ENCODE data around the gene ABCA7. TPM values are rescaled to one million over a fixed set of nuclear protein-coding genes. Genes with fewer than 3 reads are reported as not detected.
A peak's percentile ranks its signal among the peaks of the same experiment; 100 is the strongest.

The ABCA7 gene, protein sequence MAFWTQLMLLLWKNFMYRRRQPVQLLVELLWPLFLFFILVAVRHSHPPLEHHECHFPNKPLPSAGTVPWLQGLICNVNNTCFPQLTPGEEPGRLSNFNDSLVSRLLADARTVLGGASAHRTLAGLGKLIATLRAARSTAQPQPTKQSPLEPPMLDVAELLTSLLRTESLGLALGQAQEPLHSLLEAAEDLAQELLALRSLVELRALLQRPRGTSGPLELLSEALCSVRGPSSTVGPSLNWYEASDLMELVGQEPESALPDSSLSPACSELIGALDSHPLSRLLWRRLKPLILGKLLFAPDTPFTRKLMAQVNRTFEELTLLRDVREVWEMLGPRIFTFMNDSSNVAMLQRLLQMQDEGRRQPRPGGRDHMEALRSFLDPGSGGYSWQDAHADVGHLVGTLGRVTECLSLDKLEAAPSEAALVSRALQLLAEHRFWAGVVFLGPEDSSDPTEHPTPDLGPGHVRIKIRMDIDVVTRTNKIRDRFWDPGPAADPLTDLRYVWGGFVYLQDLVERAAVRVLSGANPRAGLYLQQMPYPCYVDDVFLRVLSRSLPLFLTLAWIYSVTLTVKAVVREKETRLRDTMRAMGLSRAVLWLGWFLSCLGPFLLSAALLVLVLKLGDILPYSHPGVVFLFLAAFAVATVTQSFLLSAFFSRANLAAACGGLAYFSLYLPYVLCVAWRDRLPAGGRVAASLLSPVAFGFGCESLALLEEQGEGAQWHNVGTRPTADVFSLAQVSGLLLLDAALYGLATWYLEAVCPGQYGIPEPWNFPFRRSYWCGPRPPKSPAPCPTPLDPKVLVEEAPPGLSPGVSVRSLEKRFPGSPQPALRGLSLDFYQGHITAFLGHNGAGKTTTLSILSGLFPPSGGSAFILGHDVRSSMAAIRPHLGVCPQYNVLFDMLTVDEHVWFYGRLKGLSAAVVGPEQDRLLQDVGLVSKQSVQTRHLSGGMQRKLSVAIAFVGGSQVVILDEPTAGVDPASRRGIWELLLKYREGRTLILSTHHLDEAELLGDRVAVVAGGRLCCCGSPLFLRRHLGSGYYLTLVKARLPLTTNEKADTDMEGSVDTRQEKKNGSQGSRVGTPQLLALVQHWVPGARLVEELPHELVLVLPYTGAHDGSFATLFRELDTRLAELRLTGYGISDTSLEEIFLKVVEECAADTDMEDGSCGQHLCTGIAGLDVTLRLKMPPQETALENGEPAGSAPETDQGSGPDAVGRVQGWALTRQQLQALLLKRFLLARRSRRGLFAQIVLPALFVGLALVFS (N-terminal part only)
- total RNA-seq, result 2.0 TPM

DNA sequence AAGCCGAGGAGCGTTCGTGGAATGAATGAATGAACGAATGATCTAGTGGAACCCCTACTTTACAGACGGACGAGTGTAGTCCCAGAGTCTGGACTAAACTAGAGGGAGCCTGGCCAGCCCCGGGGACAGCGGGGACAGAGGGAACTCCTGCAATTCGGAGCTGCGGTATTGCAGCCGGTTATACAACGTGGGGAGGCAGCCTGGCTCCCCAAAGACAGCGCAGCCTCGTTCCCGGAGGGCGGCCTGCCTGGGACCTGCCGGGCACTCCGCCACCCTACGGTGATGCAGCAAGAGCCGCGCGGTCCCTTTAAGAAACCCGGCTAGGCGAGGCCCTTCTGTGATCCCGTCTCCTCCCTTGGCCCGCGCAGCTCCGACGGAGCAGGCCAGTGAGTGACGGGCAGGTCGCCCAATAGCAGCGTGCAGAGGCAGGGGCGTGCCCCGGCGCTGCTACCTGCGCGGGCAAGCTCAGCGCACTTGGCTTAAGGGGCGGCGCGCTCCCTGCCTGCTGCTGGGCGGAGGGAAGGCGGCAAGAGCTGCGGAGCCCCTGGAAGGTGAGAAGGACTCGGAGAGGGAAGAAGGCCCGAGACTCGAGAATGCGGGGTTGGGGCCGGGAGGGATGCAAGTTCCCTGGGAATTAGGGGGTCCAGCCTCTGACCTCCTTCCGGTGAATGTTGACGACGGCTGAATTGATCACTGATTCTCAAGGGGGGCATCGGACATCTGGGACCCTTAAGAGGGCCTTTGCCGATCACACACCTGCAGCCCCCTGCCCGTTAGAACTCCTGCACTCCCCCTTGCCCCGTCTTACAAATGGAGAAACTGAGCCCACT is at the start of gene ABCA7:
Gene ABCA7, plus strand, starts transcription at position 462 of the 830 bp plus-strand sequence. CDS start 1,255 bp downstream, outside the sequence.
- no peak for FAIRE-seq
- peak; percentile 87 to 96 for DNase-seq (ENCODE audit: low spot score in 2 of 2)

DNA sequence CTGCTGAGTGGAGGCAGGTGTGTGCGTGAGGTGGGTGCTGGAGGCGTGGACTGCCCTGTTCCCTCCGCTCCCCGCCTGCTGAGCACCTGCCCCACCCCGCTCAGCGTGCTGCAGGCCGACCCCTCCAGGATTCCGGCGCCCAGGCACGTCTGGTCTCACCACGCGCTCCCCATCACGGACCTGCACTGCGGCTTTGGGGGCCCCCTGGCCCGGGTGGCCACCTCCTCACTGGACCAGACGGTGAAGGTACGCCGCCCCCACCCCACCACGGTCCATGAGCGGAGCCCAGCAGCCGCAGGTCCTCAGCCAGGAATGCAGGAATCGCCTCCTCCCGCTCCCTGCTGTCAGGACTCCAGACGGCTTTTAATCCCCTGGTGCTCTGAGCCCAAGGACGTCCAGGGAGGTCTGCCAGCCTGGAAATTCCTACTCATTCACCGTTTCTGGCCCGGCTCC is 49.8 kb upstream of the ABCA7 start:
- DNase-seq (ENCODE audit: low spot score in 2 of 2) (no peak), FAIRE-seq (no peak)

DNA sequence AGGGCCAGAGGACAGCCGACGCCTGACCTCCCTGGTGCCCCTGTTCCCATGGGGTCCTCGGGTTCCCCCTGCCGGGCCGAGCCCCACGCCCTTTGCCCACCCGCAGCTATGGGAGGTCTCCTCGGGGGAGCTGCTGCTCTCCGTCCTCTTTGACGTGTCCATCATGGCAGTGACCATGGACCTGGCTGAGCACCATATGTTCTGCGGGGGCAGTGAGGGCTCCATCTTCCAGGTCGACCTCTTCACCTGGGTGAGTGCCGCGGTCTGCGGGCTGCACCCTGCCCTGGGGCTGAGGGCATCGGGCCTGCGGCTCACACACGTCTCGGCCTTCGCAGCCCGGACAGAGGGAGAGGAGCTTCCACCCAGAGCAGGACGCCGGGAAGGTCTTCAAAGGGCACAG is 49.2 kb upstream of the ABCA7 start:
- FAIRE-seq (no peak), DNase-seq (ENCODE audit: low spot score in 2 of 2) (no peak)

DNA sequence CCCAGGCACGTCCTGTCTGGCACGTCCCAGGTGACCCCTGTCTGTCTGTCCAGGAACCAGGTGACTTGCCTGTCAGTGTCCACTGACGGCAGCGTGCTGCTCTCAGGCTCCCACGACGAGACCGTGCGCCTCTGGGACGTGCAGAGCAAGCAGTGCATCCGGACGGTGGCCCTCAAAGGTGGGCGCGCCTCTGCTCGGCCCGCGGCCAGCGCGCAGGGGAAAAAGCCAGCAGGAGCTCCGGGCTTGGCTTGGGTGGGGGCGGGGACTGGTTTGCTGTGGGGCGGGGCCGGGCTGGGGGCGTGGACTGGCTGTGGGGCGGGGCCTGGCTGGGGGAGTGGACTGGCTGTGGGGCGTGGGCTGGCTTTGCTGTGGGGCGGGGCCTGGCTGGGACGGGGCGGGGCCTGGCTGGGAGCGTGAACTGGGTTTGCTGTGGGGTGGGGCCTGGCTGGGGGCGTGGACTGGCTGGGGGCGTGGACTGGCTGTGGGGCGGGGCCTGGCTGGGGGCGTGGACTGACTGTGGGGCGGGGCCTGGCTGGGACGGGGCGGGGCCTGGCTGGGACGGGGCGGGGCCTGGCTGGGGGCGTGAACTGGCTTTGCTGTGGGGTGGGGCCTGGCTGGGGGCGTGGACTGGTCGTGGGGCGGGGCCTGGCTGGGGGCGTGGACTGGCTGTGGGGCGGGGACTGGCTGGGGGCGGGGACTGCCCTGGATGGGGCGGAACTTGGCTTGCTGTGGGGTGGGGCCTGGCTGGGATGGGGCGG is 48.6 kb upstream of the ABCA7 start:
- FAIRE-seq, result no peak

GRCh38 chr19:991932-992669 is 47.8 kb upstream of the ABCA7 start:
- DNase-seq (ENCODE audit: low spot score in 2 of 2), result no peak
- no peak for FAIRE-seq

More for the DNA sequence above, 48.6 kb upstream of the ABCA7 start:
- DNase-seq (ENCODE audit: low spot score in 2 of 2), result no peak

DNA sequence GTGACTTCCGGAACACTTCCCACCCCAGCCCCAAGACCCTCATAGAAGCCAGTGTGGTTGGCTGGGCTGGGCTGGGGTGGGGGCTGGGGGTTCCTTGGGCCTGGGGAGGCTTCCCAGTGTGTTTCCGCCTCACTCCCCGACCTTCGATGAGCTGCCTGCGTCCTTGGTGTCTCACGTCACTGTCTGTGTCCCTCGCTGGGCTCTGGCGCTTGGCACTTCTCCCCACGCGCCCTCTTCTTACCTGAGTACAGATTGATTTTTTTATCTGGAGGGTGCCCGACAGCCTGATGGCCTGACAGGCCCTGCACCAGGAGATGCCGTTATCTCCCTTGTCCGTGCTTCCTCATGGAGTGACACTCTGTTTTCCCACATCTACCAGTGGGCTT is 47.2 kb upstream of the ABCA7 start:
- no peak for FAIRE-seq
- no peak for DNase-seq (ENCODE audit: low spot score in 2 of 2)

GRCh38 chr19:993361-993830 is 46.5 kb upstream of the ABCA7 start:
- no peak for FAIRE-seq

DNA sequence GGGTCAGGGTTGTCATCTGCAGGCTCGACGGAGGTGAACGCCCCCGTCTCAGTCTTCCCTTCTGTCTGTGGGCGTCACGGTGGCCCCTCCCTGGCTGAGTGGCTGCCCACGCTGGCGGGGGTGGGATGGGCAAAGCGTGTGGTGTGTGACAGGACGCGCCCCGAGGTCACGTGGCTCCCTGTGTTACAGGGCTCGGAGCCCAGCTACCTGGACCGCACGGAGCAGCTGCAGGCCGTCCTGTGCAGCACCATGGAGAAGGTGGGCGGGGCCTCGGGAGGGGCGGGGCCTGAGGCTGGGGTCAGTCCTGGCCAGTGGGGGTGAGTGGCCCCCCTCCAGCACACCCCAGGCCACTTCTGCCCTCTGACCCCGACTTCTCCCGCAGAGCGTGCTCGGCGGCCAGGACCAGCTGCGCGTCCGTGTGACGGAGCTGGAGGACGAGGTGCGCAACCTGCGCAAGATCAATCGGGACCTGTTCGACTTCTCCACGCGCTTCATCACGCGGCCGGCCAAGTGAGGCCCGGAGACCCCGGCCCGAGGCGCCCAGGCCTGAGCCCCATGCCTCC is 46.0 kb upstream of the ABCA7 start:
- FAIRE-seq, result no peak
- no peak for DNase-seq (ENCODE audit: low spot score in 2 of 2)

More at GRCh38 chr19:993361-993830, 46.5 kb upstream of the ABCA7 start:
- DNase-seq (ENCODE audit: low spot score in 2 of 2), result no peak

- DNase-seq (ENCODE audit: low spot score in 2 of 2) (no peak), FAIRE-seq (no peak)
Measured at GRCh38 chr19:994516-994915, 45.4 kb upstream of the ABCA7 start.

DNA sequence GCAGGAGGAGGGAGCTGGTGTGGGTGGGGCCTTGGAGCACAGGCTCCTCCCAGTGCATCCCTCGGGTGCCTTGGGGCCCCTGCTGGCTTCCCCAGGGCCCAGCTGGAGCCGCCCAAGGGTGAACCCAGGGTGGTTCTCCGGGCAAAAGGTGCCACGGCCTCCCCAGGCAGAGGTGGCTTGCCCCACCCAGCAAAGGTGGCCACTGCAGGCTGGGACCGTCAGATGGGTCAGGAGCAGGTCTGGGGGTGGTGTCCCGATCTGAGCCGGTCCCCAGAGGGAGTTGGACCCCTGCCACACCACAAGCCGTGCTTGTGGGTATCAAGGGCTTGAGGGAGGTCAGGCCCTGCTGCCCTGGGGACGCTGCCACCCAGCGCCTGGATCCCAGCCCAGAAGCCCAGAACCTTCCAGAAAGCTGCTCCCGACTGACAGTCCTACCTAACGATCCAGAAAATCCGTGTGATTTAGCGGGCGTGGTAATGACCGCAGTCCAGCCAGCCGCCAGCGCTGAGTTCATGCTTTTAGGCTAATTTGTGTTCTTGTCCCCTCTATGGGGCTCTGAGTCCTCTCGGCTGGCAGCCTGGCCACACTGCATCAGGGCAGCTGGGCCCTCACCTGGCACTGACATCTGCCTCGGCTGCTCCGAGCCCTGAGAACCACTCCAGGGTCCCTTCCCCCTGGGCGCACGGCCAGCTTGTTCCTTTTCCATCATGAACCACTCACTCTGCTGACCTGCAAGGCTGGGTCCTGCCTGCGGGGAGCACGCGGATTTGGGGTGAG is 44.7 kb upstream of the ABCA7 start:
- DNase-seq (ENCODE audit: low spot score in 2 of 2), result no peak

DNA sequence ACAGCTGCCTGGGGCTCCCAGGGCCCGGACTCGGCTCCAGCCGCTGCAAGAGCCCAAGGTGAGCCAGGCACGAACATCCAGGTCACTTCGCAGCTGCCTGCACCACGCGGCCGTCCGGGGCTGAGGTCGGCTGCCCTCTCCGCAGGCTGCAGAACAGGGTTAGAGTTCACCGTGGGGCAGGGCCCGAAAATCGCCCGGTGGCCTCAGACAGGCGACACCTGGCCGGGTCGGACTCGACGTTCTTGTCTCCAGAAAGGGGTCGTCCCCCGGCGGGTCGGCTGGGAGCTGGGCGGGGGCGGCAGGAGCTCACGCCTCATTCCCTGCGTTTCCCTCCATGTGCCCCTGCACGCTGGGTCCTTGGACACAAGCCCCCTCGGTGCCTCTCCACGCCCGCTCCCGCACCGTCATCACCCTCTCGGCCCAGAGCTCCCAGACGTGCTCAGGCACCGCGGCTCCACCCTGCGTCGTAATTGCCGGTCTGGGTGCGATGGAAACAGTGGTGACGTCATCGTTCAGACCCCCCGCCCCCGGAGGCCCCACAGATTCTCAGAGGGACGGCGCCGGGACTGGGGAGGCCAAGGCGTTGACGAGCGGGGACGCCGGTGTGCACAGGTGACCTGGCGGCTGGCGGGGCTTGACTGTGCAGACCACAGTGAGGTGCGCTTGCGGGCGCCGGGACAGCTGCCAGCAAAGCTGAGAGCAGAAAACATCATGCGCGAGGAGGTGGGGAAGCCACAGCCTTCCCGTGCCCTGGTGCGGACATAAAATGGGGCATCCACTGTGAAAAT is 43.7 kb upstream of the ABCA7 start:
- FAIRE-seq, result no peak
- peak in 1 of 2 donors; percentile 73 for DNase-seq (ENCODE audit: low spot score in 2 of 2)

More for the DNA sequence above, 44.7 kb upstream of the ABCA7 start:
- no peak for FAIRE-seq

- DNase-seq (ENCODE audit: low spot score in 2 of 2) (no peak), FAIRE-seq (no peak)
Measured at GRCh38 chr19:998064-998463, 41.8 kb upstream of the ABCA7 start.

DNA sequence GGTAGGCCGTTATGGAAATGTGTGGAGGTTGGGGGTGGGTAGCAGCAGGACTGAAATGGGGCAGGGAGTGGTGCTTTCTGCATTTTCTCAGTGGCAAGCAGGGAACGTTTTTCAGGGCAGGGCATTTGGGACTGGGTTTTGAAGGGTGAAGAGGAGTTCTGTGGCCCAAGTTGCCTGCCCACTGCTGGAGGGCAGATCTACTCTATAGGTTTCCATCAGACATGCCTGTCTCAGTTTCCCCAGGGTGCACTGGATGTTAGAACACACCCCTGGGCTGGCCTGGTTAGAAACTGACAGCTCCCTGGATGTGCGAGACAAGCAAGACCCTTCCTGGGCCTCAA is 40.6 kb upstream of the ABCA7 start:
- DNase-seq (ENCODE audit: low spot score in 2 of 2), result no peak
- FAIRE-seq, result no peak

DNA sequence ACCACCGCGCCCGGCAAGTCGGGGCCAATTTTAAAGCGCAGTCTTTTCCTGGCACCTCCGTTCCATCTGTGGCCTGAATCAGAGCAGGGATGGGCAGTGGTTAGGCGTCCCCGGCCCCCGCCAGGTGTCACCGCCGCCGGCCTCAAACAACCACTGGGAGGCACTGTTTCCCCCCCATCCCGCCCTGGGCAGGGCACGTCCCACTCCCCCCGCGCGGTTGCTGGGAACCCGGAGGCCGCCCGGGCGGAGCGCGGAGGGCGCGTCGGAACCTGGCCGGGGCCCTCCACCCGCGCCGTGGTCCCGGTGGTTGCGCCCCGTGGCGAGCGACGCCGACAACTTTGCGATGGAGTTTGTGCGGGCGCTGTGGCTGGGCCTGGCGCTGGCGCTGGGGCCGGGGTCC is 39.8 kb upstream of the ABCA7 start, which contains the start of gene GRIN3B:
Gene GRIN3B, plus strand, starts transcription at position 325 of the 400 bp plus-strand sequence. Its CDS starts 19 bp downstream, at position 344.
- FAIRE-seq (no peak), DNase-seq (ENCODE audit: low spot score in 2 of 2) (peak in 1 of 2 donors; percentile 73)

DNA sequence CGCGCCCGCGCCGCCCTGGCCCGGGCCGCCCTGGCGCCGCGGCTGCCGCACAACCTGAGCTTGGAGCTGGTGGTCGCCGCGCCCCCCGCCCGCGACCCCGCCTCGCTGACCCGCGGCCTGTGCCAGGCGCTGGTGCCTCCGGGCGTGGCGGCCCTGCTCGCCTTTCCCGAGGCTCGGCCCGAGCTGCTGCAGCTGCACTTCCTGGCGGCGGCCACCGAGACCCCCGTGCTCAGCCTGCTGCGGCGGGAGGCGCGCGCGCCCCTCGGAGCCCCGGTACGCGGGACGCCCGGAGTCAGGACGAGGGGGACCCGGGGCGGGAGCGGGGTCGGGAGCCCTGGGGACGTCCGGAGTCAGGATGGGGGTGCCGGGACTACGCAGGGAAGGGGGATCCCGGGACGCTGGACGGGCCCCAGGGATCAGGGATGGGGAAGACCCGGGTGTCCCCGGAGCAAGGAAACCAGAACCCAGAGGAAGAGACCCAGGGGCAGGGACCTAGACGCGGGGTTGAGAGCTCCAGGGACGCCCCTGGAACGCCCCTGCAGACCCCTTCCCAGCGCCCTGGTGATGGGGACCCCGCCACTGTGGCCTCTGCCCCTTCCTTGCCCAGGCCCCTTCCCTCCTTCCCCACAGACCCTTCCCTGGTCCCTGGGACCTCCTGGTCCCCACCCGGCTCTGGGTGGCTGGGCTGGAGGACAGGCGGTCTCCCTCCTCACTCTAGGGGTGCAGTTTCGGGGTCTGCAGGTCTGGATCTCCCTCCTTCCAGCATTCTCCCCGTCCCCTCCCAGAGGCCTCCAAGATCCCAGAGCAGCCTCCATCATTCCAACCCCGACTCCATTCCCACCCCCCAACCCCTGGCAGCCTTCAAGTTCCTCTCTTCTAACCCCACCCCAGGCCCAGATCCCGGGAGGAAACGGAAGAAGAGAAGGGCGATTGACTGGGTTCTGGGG is 39.0 kb upstream of the ABCA7 start:
- no peak for DNase-seq (ENCODE audit: low spot score in 2 of 2)
- FAIRE-seq, result no peak
